Stomach smooth muscle (tissue), 2 donors: ENCODE data around the gene TELO2.

ENCODE experiments used
- H3K27ac ChIP-seq: one replicate; pipeline ENCODE4 v1.7.0; 2013; ENCODE audit warnings: mild to moderate bottlenecking, low read length, inconsistent platforms
- H3K27me3 ChIP-seq, 2 donors: one replicate each; pipeline ENCODE4 v1.7.0; 2013; ENCODE audit warnings: low read length in 2 of 2; ENCODE audit not compliant: insufficient read depth in 2 of 2, control insufficient read depth in 1 of 2
- H3K36me3 ChIP-seq, 2 donors: one replicate each; pipeline ENCODE4 v1.7.0; 2013; ENCODE audit warnings: low read length in 2 of 2; ENCODE audit not compliant: control insufficient read depth in 2 of 2, insufficient read depth in 2 of 2
- H3K4me1 ChIP-seq: one replicate; pipeline ENCODE4 v1.7.0; 2013; ENCODE audit warnings: low read length; ENCODE audit not compliant: control insufficient read depth, insufficient read depth
- H3K4me3 ChIP-seq, 2 donors: one replicate each; pipeline ENCODE4 v1.7.0; 2013; ENCODE audit warnings: low read length in 2 of 2
- H3K9ac ChIP-seq, 2 donors: one replicate each; pipeline ENCODE4 v1.7.0; 2013; ENCODE audit warnings: low read length in 2 of 2, mild to moderate bottlenecking in 1 of 2
- H3K9me3 ChIP-seq, 2 donors: one replicate each; pipeline ENCODE4 v1.7.0; 2013; ENCODE audit warnings: low read length in 2 of 2; ENCODE audit not compliant: control insufficient read depth in 2 of 2
- donor health status: healthy.
- donor health status: Pancreatic carcinoma.

The TELO2 gene

GRCh38 chr16:1542166-1542500 lies 49.0 kb downstream of the TELO2 start:
- H3K4me1 ChIP-seq: peaks cover 70% of the 10 kb centered on the region
- peaks cover 11 to 17% of the 10 kb centered on the region in 2 donors for H3K36me3 ChIP-seq
- no peak overlapping the region for H3K4me3 ChIP-seq
- H3K9me3 ChIP-seq: no peaks in the 10 kb centered on the region
- no peaks in the 10 kb centered on the region for H3K27me3 ChIP-seq
- no peak overlapping the region for H3K27ac ChIP-seq
- H3K9ac ChIP-seq: no peak overlapping the region

DNA sequence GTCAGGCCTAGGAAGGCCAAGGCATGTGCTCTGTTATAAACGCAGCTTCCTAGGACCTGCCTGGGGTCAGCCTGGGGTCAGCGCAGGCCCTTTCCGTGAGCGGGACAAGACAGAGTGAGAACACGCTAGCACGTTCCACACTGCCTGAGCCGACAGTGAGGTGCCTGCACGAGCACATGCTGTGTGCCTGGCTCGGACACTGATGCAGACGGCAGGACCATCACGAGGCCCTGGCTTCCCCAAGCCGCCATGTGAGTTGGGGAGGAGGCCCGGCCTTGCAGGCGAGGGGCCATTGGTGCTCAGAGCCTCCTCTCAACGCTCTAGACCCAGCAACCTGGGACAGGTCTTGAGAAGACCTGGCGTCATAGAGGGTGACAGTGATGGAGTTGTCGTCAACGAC lies 49.4 kb downstream of the TELO2 start:
- Histone ChIP-seq H3K4me1 (peaks cover 70% of the 10 kb centered on the region), H3K9me3 (no peaks in the 10 kb centered on the region), H3K9ac (no peak overlapping the region), H3K36me3 (peaks cover 10 to 15% of the 10 kb centered on the region in 2 donors), H3K27me3 (no peaks in the 10 kb centered on the region), H3K27ac (no peak overlapping the region), H3K4me3 (no peak overlapping the region)

DNA sequence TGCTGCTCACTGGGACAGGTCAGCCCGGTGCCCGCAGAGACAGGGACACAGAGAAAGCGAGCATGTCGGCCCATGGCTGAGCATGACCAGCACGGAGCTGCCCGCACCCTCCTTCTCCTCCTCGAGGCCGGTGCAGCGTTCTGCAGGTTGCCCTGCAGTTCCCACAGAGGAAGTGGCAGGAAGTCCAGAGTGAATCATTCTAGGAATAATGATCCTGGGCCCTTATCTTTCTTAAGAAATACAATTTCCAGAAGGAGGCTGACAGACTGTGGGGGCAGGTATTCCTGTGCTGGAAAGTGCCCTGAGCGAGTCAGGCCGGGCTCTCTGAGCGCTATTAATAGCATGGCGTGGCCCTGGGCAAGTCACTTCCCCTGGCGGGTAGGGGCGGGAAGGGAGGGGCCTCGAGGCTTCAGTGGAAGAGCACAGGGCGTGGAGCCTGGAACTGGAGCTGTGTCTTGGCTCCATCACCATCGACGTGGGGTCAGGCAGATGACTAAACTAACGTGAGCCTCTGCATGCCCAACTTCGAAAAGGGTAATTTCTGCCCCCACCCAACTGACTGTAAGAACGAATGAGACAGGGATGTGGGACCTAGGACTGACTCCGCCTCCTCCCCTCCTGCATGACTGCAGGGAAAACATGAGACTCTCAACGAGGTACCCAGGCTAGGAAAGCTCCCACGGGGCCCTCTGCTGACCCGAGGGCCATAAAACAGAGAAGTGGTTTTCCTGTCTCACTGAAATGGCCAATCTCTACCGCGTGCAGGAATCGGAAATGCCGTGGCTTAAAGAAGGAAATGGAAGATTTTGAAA lies 50.1 kb downstream of the TELO2 start:
- Histone ChIP-seq H3K9me3 (no peaks in the 10 kb centered on the region), H3K4me3 (no peak overlapping the region), H3K9ac (peak overlapping the region in 1 of 2 donors; percentile 21), H3K27ac (peak overlapping the region; percentile 37), H3K4me1 (peaks cover 69% of the 10 kb centered on the region), H3K27me3 (no peaks in the 10 kb centered on the region), H3K36me3 (peaks cover 8 to 12% of the 10 kb centered on the region in 2 donors)

DNA sequence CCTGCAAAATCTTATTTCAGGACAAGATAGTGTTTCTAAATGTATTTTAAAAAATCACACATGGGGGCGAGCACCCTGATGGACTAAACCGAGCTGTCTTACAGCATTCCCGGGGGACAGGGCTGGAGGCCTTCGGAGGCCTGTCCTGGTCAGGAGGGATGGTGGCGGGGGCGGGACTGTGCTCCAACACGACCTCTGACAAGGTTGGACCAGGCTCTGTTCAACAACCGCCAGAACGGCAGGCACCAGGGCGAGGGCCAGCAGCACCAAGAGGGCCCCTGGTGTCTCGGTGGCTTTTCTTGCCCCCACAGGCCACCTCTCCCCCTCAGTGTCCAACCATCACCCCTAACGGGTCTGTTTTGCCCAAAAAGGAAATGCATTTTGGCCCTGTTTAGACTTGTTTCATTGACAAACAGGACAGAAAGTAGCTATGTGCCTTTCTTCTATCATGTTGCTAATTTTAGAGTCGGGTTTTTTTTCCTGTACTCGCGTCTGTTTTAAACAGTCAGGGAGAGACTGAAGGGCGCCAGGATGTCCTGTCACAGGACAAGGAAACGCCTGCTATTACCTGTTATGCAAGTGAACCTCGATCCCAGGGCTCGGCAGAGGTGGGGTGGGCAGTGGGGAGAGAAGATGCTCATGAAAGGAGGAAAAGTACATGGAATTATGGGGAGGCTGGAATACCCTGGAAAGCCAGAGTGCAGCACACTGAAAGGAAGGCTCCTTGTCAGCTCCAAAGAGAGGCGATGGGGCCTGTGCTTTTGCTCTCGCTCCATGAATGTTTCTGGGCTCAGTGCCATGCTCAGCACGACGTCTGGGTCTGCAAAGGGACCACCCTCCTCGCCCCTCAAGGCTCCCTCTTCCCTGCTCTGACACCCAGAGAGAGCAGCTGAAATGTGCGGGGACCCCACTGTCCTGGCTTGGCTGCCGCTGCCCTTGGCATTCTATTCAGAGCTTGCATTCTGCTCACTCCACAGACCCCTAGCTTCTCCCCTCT lies 52.2 kb downstream of the TELO2 start:
- no peaks in the 10 kb centered on the region for H3K27me3 ChIP-seq
- peak overlapping the region; percentile 38 to 55 for H3K9ac ChIP-seq
- peak overlapping the region; percentile 85 for H3K27ac ChIP-seq
- H3K4me3 ChIP-seq: peak overlapping the region; percentile 62 to 65
- H3K36me3 ChIP-seq: peaks cover 6 to 12% of the 10 kb centered on the region in 2 donors
- H3K9me3 ChIP-seq: no peaks in the 10 kb centered on the region
- peaks cover 72% of the 10 kb centered on the region for H3K4me1 ChIP-seq

DNA sequence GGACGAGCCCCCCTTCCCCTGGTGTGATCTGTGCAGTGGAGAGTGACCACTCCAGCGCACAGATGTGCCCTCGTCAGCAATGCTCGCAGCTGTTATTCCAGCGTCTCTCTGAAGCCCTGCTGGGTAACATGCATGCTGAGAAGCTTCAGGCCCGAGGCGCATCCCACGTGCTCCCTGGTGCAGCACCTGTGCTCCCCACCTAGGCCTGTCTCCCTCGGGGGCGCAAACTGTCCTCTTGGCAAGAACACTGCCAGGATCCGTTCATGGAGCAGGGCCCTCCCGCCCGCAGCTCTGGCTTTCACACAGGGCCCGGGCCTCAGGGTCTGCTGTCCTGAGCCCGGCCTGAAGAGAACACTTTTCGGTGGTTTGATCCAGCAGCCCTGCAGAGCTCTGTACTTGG lies 53.3 kb downstream of the TELO2 start:
- Histone ChIP-seq H3K4me1 (peaks cover 83% of the 10 kb centered on the region), H3K36me3 (peaks cover 3 to 11% of the 10 kb centered on the region in 2 donors)

DNA sequence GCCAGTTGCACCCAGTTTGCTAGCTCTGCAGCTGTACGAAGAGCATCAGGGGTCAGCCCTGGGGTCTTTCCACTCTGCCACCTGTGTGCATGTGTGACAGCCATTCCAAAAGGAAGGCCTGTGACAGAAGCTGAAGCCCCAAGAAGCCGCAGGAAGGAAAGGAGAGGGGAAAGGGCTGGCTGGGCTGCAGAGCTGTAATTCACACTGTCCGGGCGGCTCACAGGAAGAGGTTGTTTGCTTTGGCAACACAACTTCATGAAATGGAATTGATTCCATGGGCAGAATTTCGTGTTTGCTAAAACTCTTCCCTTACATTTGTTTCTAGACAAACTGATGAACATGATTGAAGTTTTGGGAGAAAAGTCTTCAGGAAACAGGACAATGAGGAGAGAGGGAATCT lies 55.1 kb downstream of the TELO2 start:
- Histone ChIP-seq H3K27ac (peak overlapping the region; percentile 55), H3K4me1 (peaks cover 73% of the 10 kb centered on the region), H3K27me3 (no peaks in the 10 kb centered on the region), H3K9me3 (no peaks in the 10 kb centered on the region), H3K36me3 (peaks cover 0 to 4% of the 10 kb centered on the region in 2 donors), H3K4me3 (no peak overlapping the region), H3K9ac (no peak overlapping the region)

More for the DNA sequence above, 53.3 kb downstream of the TELO2 start:
- no peaks in the 10 kb centered on the region for H3K9me3 ChIP-seq
- peak overlapping the region in 1 of 2 donors; percentile 5 for H3K9ac ChIP-seq
- H3K4me3 ChIP-seq: no peak overlapping the region
- peak overlapping the region; percentile 85 for H3K27ac ChIP-seq
- no peaks in the 10 kb centered on the region for H3K27me3 ChIP-seq

DNA sequence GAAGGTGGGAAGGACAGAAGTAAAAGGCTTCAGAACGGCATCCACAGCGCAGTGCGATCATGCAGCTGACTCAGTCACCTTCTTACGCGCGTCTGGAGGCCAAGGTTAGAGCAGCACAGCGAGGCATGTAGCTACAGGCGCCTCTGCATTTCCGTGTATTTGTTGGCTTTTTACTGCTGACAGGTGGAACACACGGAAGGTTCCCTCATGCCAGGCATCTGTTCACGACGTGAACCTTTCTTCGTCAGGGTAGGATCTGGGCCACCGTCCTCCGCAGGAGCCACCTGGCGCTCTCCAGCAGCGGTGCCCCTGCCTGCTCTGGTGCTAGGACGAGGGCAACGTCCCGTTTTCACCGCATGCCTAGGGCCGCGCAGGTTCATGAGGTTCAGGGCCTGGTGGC lies 55.6 kb downstream of the TELO2 start:
- H3K9ac ChIP-seq: no peak overlapping the region
- no peaks in the 10 kb centered on the region for H3K27me3 ChIP-seq
- H3K9me3 ChIP-seq: no peaks in the 10 kb centered on the region
- peaks cover 72% of the 10 kb centered on the region for H3K4me1 ChIP-seq
- H3K27ac ChIP-seq: no peak overlapping the region
- peaks cover 0 to 6% of the 10 kb centered on the region in 2 donors for H3K36me3 ChIP-seq
- H3K4me3 ChIP-seq: no peak overlapping the region

- no peaks in the 10 kb centered on the region for H3K27me3 ChIP-seq
- H3K9ac ChIP-seq: no peak overlapping the region
- H3K36me3 ChIP-seq: peaks cover 2 to 12% of the 10 kb centered on the region in 2 donors
- H3K9me3 ChIP-seq: no peaks in the 10 kb centered on the region
- H3K27ac ChIP-seq: peak overlapping the region; percentile 49
- peaks cover 74% of the 10 kb centered on the region for H3K4me1 ChIP-seq
- H3K4me3 ChIP-seq: peak overlapping the region in 1 of 2 donors; percentile 15
Observed at GRCh38 chr16:1550069-1550468, 56.9 kb downstream of the TELO2 start.

DNA sequence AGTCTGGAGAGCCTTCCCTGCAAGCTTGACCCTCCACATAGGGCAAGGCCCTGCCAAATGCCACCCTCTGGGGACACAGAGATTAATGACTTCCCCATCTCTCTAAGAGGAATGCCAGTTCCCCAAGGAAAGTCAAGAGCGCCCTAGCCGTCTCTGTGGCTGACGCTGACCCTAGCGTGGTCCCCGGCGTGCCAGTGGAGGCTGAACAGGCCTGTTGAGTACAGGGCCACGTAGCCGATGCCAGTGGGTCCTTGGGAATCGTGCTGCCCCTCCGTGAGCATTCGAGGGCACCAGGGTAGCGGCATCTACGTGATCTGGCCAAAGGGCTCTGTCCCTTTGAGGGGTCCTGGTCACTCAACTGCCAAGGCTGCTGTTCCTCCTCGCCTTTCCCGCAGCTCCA lies 57.5 kb downstream of the TELO2 start:
- Histone ChIP-seq H3K4me3 (no peak overlapping the region), H3K27ac (peak overlapping the region; percentile 49), H3K9ac (no peak overlapping the region), H3K9me3 (no peaks in the 10 kb centered on the region), H3K27me3 (no peaks in the 10 kb centered on the region), H3K4me1 (peaks cover 68% of the 10 kb centered on the region), H3K36me3 (peaks cover 4 to 14% of the 10 kb centered on the region in 2 donors)

- H3K9ac ChIP-seq: no peak overlapping the region
- no peaks in the 10 kb centered on the region for H3K9me3 ChIP-seq
- H3K36me3 ChIP-seq: peaks cover 5 to 13% of the 10 kb centered on the region in 2 donors
- no peak overlapping the region for H3K4me3 ChIP-seq
- peaks cover 63% of the 10 kb centered on the region for H3K4me1 ChIP-seq
- no peaks in the 10 kb centered on the region for H3K27me3 ChIP-seq
- peak overlapping the region; percentile 49 for H3K27ac ChIP-seq
Observed at GRCh38 chr16:1551166-1551565, 58.0 kb downstream of the TELO2 start.
